A549 (cell line): ENCODE results near the gene PSEN2. TPM values are rescaled to one million over a fixed set of nuclear protein-coding genes. Genes with fewer than 3 reads are reported as not detected.
"Not testable (repeated sequence)": the region's sequence is repeated elsewhere in the genome, so short reads cannot be mapped to it uniquely, and the experiment has no call there.

Experiments used
- ATAC-seq, 2 experiments: fragments of 200-7000 bp in 1 of 2; fragments of >200 bp in 1 of 2; cut with Nextera tagmentation in 1 of 2; cut with Tn5 transposase in 1 of 2; 3 replicates each; pipeline versions ENCODE4 v1.8.0 to v1.9.1; 2018 to 2020; ENCODE audit warnings: mild to moderate bottlenecking in 1 of 2, moderate library complexity in 1 of 2
- CTCF ChIA-PET: fragments of 300-600 bp; sonication (Branson Sonifier 250); formaldehyde crosslinking; extraction: SDS; loops from one replicate; lab custom pipeline; 2021; ENCODE audit warnings: antibody characterized with exemption, inconsistent platforms; lab: Yijun Ruan, JAX
- POLR2A ChIA-PET: fragments of 350-600 bp; formaldehyde crosslinking; extraction: SDS; loops from one replicate; lab custom pipeline; 2021; ENCODE audit warnings: antibody characterized with exemption, inconsistent platforms; lab: Yijun Ruan, JAX
- DNase-seq, 2 experiments: peaks; one replicate each; pipeline versions ENCODE4 v3.0.0 to v3.0.0-alpha.2; 2011 to 2016; ENCODE audit warnings: low read depth in 1 of 2, low spot score in 1 of 2
- FAIRE-seq: peaks from 2 replicates; lab custom pipeline; 2011; peaks lifted over from hg19 to GRCh38; lab: Jason Lieb, UNC
- H3K27ac ChIP-seq, 2 experiments: fragments of >200 bp; sonication (Bioruptor Twin); formaldehyde crosslinking; 3 replicates each; pipeline ENCODE4 v1.5.1; 2016 to 2017
- H3K4me1 ChIP-seq: fragments of >200 bp; sonication (Bioruptor Twin); formaldehyde crosslinking; 3 replicates; pipeline ENCODE4 v1.6.1; 2016
- H3K4me2 ChIP-seq: fragments of >200 bp; sonication (Bioruptor Twin); formaldehyde crosslinking; 3 replicates; pipeline ENCODE4 v1.6.1; 2016
- H3K4me3 ChIP-seq: fragments of >200 bp; sonication (Bioruptor Twin); formaldehyde crosslinking; 3 replicates; pipeline ENCODE4 v1.5.1; 2016
- H3K9me3 ChIP-seq: fragments of >200 bp; sonication (Bioruptor Twin); formaldehyde crosslinking; 3 replicates; pipeline ENCODE4 v1.6.1; 2016
- CBX8 ChIP-seq: fragments of 200-600 bp; sonication (generic); IDR thresholded peaks from 2 replicates; pipeline ENCODE4 v1.6.1; 2016
- ELK1 ChIP-seq: fragments of 150-350 bp; IDR thresholded peaks from 2 replicates; pipeline ENCODE4 v1.6.1; 2014; ENCODE audit warnings: low read depth, mild to moderate bottlenecking, low read length
- EP300 ChIP-seq, 2 experiments: fragments of >200 bp; sonication (Bioruptor Twin); formaldehyde crosslinking; IDR thresholded peaks; 2 replicates in 1 of 2; 3 replicates in 1 of 2; pipeline ENCODE4 v1.6.1; 2016 to 2017
- HOXB13 ChIP-seq: fragments of 250-450 bp; sonication (Bioruptor Pico); IDR thresholded peaks from 2 replicates; pipeline ENCODE4 v1.5.0; 2020; ENCODE audit warnings: low read depth, mild to moderate bottlenecking, moderate library complexity
- JUNB ChIP-seq: fragments of >200 bp; sonication (Bioruptor Twin); formaldehyde crosslinking; IDR thresholded peaks from 2 replicates; pipeline ENCODE4 v1.6.1; 2016
- KDM1A ChIP-seq: fragments of 200-600 bp; sonication (generic); IDR thresholded peaks from 2 replicates; pipeline ENCODE4 v1.6.1; 2016; ENCODE audit warnings: low read depth, mild to moderate bottlenecking
- MAX ChIP-seq: IDR thresholded peaks from 2 replicates; pipeline ENCODE4 v1.6.1; 2012
- MYC ChIP-seq: IDR thresholded peaks from 2 replicates; pipeline ENCODE4 v1.6.1; 2012; ENCODE audit warnings: mild to moderate bottlenecking, inconsistent platforms, low read length, improper control_type of control experiment, borderline replicate concordance
- NFE2L2 ChIP-seq: fragments of 150-350 bp; conservative IDR thresholded peaks from 2 replicates; pipeline ENCODE4 v1.6.1; 2014; ENCODE audit warnings: low read length
- NR3C1 ChIP-seq: fragments of >200 bp; sonication (Bioruptor Twin); formaldehyde crosslinking; IDR thresholded peaks from 3 replicates; pipeline ENCODE4 v1.6.1; 2017
- PBX3 ChIP-seq: IDR thresholded peaks from 2 replicates; pipeline ENCODE4 v1.6.1; 2012
- POLR2A ChIP-seq: IDR thresholded peaks from 2 replicates; pipeline ENCODE4 v1.6.1; 2012; ENCODE audit warnings: mild to moderate bottlenecking, low read length
- RAD21 ChIP-seq, 2 experiments: fragments of >200 bp in 1 of 2; sonication (Bioruptor Twin) in 1 of 2; formaldehyde crosslinking in 1 of 2; IDR thresholded peaks in 1 of 2; conservative IDR thresholded peaks in 1 of 2; 2 replicates in 1 of 2; 3 replicates in 1 of 2; pipeline ENCODE4 v1.6.1; 2012 to 2018; ENCODE audit warnings: inconsistent platforms in 1 of 2
- RCOR1 ChIP-seq: fragments of 150-350 bp; IDR thresholded peaks from 2 replicates; pipeline ENCODE4 v1.6.1; 2014; ENCODE audit warnings: antibody characterized with exemption, low read length, low read depth
- RFX5 ChIP-seq: fragments of 450-650 bp; IDR thresholded peaks from 2 replicates; pipeline ENCODE4 v1.7.1; 2014; ENCODE audit warnings: antibody characterized with exemption, mild to moderate bottlenecking, moderate library complexity
- RNF2 ChIP-seq: fragments of 200-600 bp; sonication (generic); IDR thresholded peaks from 2 replicates; pipeline ENCODE4 v1.6.1; 2016; ENCODE audit warnings: low read depth, mild to moderate bottlenecking, antibody characterized with exemption, moderate library complexity, borderline replicate concordance
- WGBS: methylation state at CpG from one replicate; pipeline ENCODE4 v1.1.6; 2017; ENCODE audit errors: missing lambda C conversion rate; 5-methylcytosine and 5-hydroxymethylcytosine counted together
- polyA plus RNA-seq, 4 experiments: library from polyadenylated mRNA; depleted of rRNA in 3 of 4; stranded (reverse); fragments of >200 nt; fragmentation: RNase III in 1 of 4; extraction: RNeasy Plus Mini Kit Qiagen cat#74134 plus additional on column Dnase treatment in 1 of 4; gene quantifications; 2 replicates in 3 of 4; 3 replicates in 1 of 4; pipeline ENCODE4 v1.2.3, GENCODE V29; 2011 to 2017

PSEN2 gene
- polyA plus RNA-seq, 2 of the 4 experiments (the other 2 are of a cell fraction): 23.4 to 24.2 TPM

- ChIA-PET CTCF (interaction anchor here (0.6 to 0.8 kb wide), 3 partner anchors 14 to 119 kb away, joined by 3 to 4 read pairs (median 3); no protein-coding TSS in a partner anchor), POLR2A (interaction anchor here (0.6 kb wide), 2 partner anchors 17 to 137 kb away, joined by 3 to 4 read pairs; no protein-coding TSS in a partner anchor)
- Histone ChIP-seq H3K27ac (no peak overlapping the region), H3K4me2 (no peak overlapping the region), H3K4me3 (no peak overlapping the region), H3K4me1 (no peaks in the 10 kb centered on the region), H3K9me3 (no peaks in the 10 kb centered on the region)
- no peak for FAIRE-seq
- no peak for ATAC-seq
- WGBS: 85% methylated on average over 5 of the region's 5 CpGs
- no peak for DNase-seq
- no peak for TF ChIP-seq MYC
- TF ChIP-seq RFX5: no peak
- no peak for TF ChIP-seq RNF2
- TF ChIP-seq EP300 (IDR thresholded peaks at IDR 0.05): no peak
- no peak for TF ChIP-seq HOXB13 (CRISPR knock-in tag)
- no peak for TF ChIP-seq KDM1A
- TF ChIP-seq NR3C1: no peak
- TF ChIP-seq RAD21 (conservative IDR thresholded peaks at IDR 0.05 in 1 of 2, IDR thresholded peaks at IDR 0.05 in 1 of 2): no peak
- no peak for TF ChIP-seq CBX8
- no peak for TF ChIP-seq POLR2A
- TF ChIP-seq ELK1: no peak
- TF ChIP-seq MAX: no peak
- TF ChIP-seq, all 56 proteins: peak for 0
Measured at GRCh38 chr1:226921504-226921903, 51.1 kb downstream of the PSEN2 start.

GRCh38 chr1:226929260-226930111, 59.1 kb downstream of the PSEN2 start:
- H3K4me2 ChIP-seq, H3K4me3 ChIP-seq, DNase-seq, CTCF ChIA-PET, POLR2A ChIA-PET, FAIRE-seq, H3K27ac ChIP-seq, ATAC-seq, H3K4me1 ChIP-seq: not testable (repeated sequence)
- 80% methylated on average over 5 of the region's 5 CpGs for WGBS
- H3K9me3 ChIP-seq: peaks cover 18% of the 10 kb centered on the region; the same call in 1 of the 3 replicates

GRCh38 chr1:226934483-226935237, 64.2 kb downstream of the PSEN2 start:
- CTCF ChIA-PET: no interaction called here
- no peak for FAIRE-seq

More at GRCh38 chr1:226934483-226935237, 64.2 kb downstream of the PSEN2 start:
- POLR2A ChIA-PET: no interaction called here
- peaks cover 26% of the 10 kb centered on the region; the same call in 1 of the 3 replicates for H3K9me3 ChIP-seq
- no peak for DNase-seq
- peaks cover 7% of the 10 kb centered on the region for H3K4me1 ChIP-seq
- no peak overlapping the region for H3K4me2 ChIP-seq
- no peak overlapping the region for H3K27ac ChIP-seq
- ATAC-seq: no peak
- TF ChIP-seq RCOR1 (no peak), JUNB (no peak), RFX5 (no peak), MAX (no peak), PBX3 (no peak), NFE2L2 (no peak)
- WGBS: 83% methylated on average over 3 of the region's 3 CpGs
- no peak overlapping the region for H3K4me3 ChIP-seq
